ENCODE measurements around the gene CCNH. TPM values are rescaled to one million over a fixed set of nuclear protein-coding genes. Genes with fewer than 3 reads are reported as not detected.

CCNH gene
- total RNA-seq, 1 donor from 2014 or later, result 53.7 TPM

- DNase-seq, result no peak
- peaks cover 4% of the 10 kb centered on the region for H3K4me1 ChIP-seq
- H3K36me3 ChIP-seq, result peaks cover 95% of the 10 kb centered on the region
- H3K27me3 ChIP-seq (ENCODE audit: low read depth), result no peaks in the 10 kb centered on the region
- no peak for ATAC-seq
- intact Hi-C loops (cut with DNase I), result no loop called here
- H3K27ac ChIP-seq, result no peak overlapping the region
- no peak overlapping the region for H3K4me3 ChIP-seq
- TF ChIP-seq CTCF (IDR thresholded peaks at IDR 0.05), result no peak
- no peaks in the 10 kb centered on the region for H3K9me3 ChIP-seq
Observed at GRCh38 chr5:87385802-87386201, 26.9 kb downstream of the CCNH start.

DNA sequence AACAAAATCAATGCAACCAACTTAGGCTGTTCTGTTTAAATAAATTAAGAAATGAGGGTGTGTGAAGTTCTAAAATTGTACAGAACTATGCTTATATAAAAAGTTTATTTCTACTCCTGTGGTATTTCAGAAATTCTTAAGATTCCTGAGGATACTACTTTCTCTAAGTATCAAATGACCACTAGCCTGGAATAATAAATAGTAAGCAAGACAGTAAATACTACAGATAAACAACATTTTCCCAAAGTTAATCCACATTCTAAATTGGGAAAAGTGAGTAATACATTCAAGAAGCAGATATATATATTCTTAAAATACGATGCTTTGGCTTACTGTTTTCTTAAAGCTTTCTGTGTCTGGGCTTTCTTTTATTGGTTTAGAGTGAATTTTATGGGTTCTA is 29.5 kb downstream of the CCNH start:
- intact Hi-C loops (cut with DNase I), result no loop called here
- Histone ChIP-seq H3K9me3 (no peaks in the 10 kb centered on the region), H3K4me1 (no peaks in the 10 kb centered on the region), H3K4me3 (no peak overlapping the region), H3K27me3 (ENCODE audit: low read depth) (no peaks in the 10 kb centered on the region), H3K36me3 (peaks cover 95% of the 10 kb centered on the region), H3K27ac (no peak overlapping the region)
- DNase-seq (no peak), ATAC-seq (no peak)
- no peak for TF ChIP-seq CTCF (IDR thresholded peaks at IDR 0.05)

DNA sequence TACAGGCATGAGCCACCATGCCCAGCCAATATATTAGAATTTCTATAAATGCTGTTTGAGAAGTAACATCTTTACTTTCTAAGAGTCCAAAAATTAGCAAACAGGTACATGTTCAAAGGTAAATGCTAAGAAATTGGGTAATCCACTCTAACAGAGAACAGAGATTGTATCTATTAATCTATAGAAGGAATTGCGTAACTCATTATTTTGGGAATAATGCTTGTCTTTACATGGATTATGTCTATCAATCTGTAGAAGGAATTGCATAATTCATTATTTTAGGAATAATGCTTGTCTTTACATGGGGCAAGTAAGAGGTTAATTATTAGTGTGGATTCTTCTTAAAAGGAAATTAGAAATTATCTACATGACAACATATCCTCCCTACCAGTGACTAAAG is 30.5 kb downstream of the CCNH start:
- Histone ChIP-seq H3K4me1 (no peaks in the 10 kb centered on the region), H3K9me3 (no peaks in the 10 kb centered on the region), H3K27ac (no peak overlapping the region), H3K36me3 (peaks cover 95% of the 10 kb centered on the region), H3K4me3 (no peak overlapping the region), H3K27me3 (ENCODE audit: low read depth) (no peaks in the 10 kb centered on the region)
- intact Hi-C loops (cut with DNase I), result no loop called here
- TF ChIP-seq CTCF (IDR thresholded peaks at IDR 0.05), result no peak
- no peak for ATAC-seq
- DNase-seq, result no peak

GRCh38 chr5:87372705-87373104 is 40.0 kb downstream of the CCNH start:
- no peaks in the 10 kb centered on the region for H3K9me3 ChIP-seq
- intact Hi-C loops (cut with DNase I), result no loop called here
- DNase-seq, result no peak
- no peaks in the 10 kb centered on the region for H3K4me1 ChIP-seq
- H3K27ac ChIP-seq, result no peak overlapping the region
- H3K4me3 ChIP-seq, result no peak overlapping the region
- peaks cover 71% of the 10 kb centered on the region for H3K36me3 ChIP-seq
- ATAC-seq, result no peak
- no peak for TF ChIP-seq CTCF (IDR thresholded peaks at IDR 0.05)
- H3K27me3 ChIP-seq (ENCODE audit: low read depth), result no peaks in the 10 kb centered on the region

DNA sequence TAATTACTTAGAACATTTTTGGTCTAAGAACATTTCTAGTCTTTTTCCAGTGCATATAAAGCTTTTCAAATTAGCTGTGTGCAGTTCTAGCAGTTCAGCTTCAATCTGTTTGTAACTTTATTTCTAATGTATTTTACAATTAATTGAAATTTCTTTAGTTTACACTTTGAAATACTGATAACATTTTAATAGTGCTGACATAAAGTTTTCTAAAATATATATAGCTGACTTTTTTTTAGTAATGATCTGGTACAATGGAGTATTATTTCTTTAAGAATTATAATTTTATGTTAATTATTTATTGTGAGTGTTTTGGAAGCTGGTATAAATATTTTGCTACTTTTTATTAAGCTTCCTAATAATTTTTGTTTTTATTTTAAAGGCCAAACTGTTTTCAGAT is 43.3 kb downstream of the CCNH start:
- H3K27ac ChIP-seq, result no peak overlapping the region
- intact Hi-C loops (cut with DNase I), result no loop called here
- ATAC-seq (no peak), DNase-seq (no peak)
- H3K27me3 ChIP-seq (ENCODE audit: low read depth), result no peaks in the 10 kb centered on the region
- no peaks in the 10 kb centered on the region for H3K4me1 ChIP-seq
- no peaks in the 10 kb centered on the region for H3K9me3 ChIP-seq
- TF ChIP-seq CTCF (IDR thresholded peaks at IDR 0.05), result no peak
- no peak overlapping the region for H3K4me3 ChIP-seq
- peaks cover 65% of the 10 kb centered on the region for H3K36me3 ChIP-seq

DNA sequence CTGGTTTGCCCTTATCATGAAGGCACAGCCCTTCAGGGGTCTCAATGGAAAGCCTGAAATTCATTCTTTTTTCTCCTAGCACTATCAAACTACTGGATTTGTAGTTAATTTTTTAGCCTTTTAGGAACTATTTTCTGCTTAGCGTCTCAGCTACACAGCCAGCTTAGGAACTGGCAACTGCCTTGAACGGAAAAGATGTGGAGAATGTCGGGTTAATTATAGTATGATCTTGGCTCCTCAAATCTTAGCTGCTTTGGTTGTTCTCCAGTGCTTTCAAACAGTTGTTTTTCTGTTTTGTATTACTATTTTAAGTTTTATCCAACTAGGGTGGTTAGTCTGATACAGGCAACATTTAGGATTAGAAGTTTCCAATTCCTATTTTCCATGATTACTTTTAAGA is 44.1 kb downstream of the CCNH start:
- TF ChIP-seq CTCF (IDR thresholded peaks at IDR 0.05), result no peak
- Histone ChIP-seq H3K4me3 (no peak overlapping the region), H3K9me3 (no peaks in the 10 kb centered on the region), H3K36me3 (peaks cover 66% of the 10 kb centered on the region), H3K27me3 (ENCODE audit: low read depth) (no peaks in the 10 kb centered on the region), H3K27ac (no peak overlapping the region), H3K4me1 (no peaks in the 10 kb centered on the region)
- intact Hi-C loops (cut with DNase I), result no loop called here
- DNase-seq (no peak), ATAC-seq (no peak)

Measured in lower lobe of right lung (tissue), 2 donors.